ENCODE measurements around the gene LITAF.
"Not testable (repeated sequence)": the region's sequence is repeated elsewhere in the genome, so short reads cannot be mapped to it uniquely, and the experiment has no call there.

DNA sequence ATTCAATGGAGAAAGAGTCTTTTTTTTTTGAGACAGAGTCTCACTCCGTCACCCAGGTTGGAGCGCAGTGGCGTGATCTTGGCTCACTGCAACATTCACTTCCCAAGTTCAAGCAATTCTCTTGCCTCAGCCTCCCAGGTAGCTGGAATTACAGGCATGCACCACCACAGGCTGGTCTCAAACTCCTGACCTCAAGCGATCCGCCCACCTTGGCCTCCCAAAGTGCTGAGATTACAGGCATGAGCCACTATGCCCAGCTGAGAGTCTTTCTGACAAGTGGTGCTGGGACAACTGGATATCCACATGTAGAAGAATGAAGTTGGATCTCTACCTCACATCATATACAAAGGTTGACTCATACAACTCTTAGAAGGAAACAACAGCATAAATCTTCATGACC, 4.9 kb upstream of the LITAF start:
- TF ChIP-seq, protein P1, sequence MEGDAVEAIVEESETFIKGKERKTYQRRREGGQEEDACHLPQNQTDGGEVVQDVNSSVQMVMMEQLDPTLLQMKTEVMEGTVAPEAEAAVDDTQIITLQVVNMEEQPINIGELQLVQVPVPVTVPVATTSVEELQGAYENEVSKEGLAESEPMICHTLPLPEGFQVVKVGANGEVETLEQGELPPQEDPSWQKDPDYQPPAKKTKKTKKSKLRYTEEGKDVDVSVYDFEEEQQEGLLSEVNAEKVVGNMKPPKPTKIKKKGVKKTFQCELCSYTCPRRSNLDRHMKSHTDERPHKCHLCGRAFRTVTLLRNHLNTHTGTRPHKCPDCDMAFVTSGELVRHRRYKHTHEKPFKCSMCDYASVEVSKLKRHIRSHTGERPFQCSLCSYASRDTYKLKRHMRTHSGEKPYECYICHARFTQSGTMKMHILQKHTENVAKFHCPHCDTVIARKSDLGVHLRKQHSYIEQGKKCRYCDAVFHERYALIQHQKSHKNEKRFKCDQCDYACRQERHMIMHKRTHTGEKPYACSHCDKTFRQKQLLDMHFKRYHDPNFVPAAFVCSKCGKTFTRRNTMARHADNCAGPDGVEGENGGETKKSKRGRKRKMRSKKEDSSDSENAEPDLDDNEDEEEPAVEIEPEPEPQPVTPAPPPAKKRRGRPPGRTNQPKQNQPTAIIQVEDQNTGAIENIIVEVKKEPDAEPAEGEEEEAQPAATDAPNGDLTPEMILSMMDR (IDR thresholded peaks at IDR 0.05; ENCODE audit: insufficient read depth, low read length), result not testable (repeated sequence)
- TF ChIP-seq POLR2AphosphoS5 (IDR thresholded peaks at IDR 0.05; ENCODE audit: low read depth); GABPA (IDR thresholded peaks at IDR 0.05; ENCODE audit: low read depth); SPI1 (IDR thresholded peaks at IDR 0.05; ENCODE audit: borderline replicate concordance, low read depth): not testable (repeated sequence)
- TF ChIP-seq, protein P2, sequence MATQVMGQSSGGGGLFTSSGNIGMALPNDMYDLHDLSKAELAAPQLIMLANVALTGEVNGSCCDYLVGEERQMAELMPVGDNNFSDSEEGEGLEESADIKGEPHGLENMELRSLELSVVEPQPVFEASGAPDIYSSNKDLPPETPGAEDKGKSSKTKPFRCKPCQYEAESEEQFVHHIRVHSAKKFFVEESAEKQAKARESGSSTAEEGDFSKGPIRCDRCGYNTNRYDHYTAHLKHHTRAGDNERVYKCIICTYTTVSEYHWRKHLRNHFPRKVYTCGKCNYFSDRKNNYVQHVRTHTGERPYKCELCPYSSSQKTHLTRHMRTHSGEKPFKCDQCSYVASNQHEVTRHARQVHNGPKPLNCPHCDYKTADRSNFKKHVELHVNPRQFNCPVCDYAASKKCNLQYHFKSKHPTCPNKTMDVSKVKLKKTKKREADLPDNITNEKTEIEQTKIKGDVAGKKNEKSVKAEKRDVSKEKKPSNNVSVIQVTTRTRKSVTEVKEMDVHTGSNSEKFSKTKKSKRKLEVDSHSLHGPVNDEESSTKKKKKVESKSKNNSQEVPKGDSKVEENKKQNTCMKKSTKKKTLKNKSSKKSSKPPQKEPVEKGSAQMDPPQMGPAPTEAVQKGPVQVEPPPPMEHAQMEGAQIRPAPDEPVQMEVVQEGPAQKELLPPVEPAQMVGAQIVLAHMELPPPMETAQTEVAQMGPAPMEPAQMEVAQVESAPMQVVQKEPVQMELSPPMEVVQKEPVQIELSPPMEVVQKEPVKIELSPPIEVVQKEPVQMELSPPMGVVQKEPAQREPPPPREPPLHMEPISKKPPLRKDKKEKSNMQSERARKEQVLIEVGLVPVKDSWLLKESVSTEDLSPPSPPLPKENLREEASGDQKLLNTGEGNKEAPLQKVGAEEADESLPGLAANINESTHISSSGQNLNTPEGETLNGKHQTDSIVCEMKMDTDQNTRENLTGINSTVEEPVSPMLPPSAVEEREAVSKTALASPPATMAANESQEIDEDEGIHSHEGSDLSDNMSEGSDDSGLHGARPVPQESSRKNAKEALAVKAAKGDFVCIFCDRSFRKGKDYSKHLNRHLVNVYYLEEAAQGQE (IDR thresholded peaks at IDR 0.05; ENCODE audit: insufficient replicate concordance, low read depth), result not testable (repeated sequence)
